ENCODE results near the gene HNRNPF.
A peak's percentile ranks its signal among the peaks of the same experiment; 100 is the strongest.

HNRNPF gene

DNA sequence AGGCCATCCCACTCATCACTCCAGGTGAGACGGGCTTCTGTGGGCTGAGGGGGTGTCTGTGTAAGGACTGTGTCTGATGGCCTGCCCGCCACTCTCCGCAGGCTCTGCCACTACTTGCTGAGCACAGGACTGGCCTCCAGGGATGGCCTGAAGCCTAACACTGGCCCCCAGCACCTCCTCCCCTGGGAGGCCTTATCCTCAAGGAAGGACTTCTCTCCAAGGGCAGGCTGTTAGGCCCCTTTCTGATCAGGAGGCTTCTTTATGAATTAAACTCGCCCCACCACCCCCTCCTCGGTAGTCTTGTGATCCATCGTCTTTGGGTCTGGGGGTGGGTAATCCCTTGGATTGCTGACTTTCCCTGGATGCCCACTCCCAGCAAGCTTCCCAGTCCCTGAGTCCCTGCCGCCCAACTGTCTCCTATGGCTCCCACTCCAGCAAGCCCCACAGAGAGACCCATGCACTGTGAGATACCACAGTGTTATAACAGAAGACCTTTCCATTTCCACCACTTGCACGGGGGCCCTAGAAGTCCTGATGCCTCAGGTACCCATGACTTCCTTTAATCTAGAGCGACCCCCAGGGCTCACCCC, 32.8 kb downstream of the HNRNPF start:
- DNase-seq (ENCODE audit: low spot score) = no peak

DNA sequence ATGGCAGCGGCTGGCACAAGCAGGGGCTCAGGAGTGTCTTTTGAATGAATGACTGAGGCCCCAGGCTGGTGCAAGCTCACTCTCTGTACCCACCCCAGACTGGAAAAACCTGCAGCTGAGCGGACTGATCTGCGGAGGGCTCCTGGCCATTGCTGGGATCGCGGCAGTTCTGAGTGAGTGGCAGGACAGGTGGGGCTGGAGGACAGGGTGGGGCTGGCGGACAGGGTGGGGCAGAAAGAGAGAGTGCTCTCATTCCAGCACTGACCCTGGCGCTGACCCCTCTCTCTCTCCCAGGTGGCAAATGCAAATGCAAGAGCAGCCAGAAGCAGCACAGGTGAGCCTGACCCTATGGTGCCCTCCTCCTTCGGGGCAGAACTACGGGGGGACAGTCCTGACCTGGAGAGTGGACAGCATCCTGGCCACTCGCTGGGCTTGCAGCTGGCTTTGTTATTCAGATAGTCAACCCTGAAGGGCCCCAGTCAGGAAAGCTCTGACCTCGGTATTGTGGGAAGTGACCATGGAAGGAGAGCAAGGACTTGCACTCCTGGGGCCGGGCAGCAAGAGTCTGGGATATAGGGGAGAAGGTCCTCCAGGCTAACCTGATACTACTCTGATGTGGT, 33.5 kb downstream of the HNRNPF start:
- DNase-seq (ENCODE audit: low spot score) = no peak

- no peak for DNase-seq (ENCODE audit: low spot score)
Measured at GRCh38 chr10:43374194-43374593, 34.8 kb downstream of the HNRNPF start.

- DNase-seq (ENCODE audit: low spot score) = no peak
Measured at GRCh38 chr10:43373461-43373860, 35.5 kb downstream of the HNRNPF start.

DNA sequence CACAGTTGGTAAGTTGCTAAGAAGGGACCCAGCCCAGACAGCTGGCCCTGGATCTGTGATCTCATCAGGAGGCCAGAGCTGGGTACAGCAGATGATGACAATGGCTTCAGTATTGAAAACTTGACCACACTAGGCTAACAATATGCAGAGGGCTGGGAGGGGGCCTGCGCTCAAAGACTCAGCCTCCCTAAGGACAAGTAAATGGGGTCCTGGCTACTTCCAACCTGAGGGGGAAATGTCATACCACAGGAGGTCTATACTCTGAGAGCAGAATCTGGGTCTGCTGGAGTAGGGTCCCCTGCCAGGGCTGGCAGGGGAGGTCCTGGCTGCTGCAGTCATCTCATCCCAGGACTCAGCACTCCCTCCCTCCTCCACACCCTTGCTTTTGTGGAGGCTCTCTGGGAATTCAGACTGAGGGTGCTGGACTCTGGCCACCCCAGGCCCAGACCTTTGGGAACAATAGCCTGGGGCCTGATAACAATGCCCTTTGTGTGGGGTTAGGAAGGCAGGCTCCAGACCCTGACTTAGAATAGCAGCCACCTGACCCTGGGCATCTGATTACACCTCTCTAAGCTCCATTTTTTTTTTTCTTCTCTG, 36.1 kb downstream of the HNRNPF start:
- no peak for DNase-seq (ENCODE audit: low spot score)

GRCh38 chr10:43371418-43371817, 37.6 kb downstream of the HNRNPF start, which contains the start of gene FXYD4:
Gene FXYD4, plus strand, starts transcription at chr10:43371636. Its CDS starts 2,111 bp downstream, at chr10:43373747.
- no peak for DNase-seq (ENCODE audit: low spot score)

DNA sequence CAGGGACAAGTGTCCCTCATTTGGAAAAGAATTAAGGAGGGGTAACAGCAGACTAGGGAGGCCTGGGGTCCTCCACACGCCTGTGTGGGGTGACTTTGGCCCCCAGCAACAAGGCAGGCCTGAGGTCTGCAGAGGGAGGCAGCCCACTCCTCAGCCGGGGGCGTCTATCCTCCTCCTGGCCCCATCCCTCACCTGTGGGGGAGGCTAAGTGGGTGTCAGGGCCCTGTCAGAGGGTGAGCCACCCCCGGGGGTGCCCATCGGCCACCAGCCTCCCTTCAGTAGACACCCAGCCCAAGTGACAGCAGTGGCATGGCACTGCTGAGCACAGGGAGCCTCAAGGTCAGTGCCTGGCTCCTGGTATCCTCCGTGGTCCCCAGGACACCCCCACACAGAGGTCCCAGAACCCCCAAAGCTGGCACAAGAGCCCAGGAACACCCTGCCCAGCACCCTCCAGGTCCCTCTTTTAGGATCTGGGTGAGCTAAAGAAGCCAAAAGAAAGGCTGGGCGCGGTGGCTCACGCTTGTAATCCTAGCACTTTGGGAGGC, 38.2 kb downstream of the HNRNPF start:
- DNase-seq (ENCODE audit: low spot score) = no peak

- DNase-seq (ENCODE audit: low spot score) = no peak
Measured at GRCh38 chr10:43369921-43370320, 39.1 kb downstream of the HNRNPF start.

DNA sequence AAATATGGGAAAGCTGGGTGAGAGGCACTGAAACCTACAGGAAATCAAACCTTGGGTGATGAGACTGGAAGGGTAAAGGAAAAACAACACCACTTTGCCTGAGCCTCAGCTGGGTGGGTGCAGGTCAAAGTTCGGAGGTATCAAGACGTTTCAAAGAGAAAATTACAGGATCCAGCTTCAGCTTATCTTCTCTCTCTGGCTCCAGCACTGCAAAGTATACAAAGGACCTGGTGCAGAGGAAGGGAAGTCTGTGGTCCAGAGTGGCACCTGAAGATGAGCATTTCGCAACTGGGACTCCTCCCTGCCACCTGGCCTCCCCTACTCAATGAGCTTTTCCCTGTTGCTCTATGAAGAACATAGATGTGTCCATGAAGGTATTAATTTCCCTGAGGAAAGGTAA, 44.0 kb downstream of the HNRNPF start:
- DNase-seq (ENCODE audit: low spot score) = no peak

GRCh38 chr10:43362191-43362839, 46.7 kb downstream of the HNRNPF start:
- peak; percentile 97 for DNase-seq (ENCODE audit: low spot score)

DNA sequence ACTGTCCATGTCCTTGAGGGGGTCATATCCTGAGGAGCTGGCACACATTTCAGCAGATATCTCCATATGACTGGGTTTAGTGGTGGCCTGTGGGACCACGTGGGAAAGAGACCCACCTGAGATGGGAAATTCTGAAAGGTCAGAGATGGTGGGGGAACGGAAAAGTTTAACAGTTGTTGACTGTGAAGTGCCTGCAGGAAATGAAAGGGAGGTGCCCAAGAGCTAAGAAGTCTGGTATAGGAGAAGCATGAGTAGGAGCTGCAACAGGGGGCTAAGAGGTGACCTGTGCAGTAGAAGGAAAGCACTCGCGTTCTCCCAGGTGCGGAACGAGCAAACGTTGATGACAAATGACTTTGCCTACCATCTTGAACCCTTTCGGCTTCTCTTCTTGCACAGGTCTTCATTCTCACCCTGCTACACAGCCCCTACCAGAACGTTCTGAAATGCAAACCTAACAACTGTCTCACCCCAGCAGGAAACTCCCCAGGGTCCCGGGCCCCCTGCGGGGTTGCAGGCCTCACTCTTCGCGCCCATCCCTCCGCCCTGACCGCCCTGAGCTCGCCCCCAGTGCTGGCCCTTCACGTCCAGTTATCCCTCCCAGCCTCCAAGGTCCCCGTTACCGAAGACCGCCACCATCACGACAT, 47.3 kb downstream of the HNRNPF start:
- no peak for DNase-seq (ENCODE audit: low spot score)

GRCh38 chr10:43360086-43360485, 48.9 kb downstream of the HNRNPF start:
- DNase-seq (ENCODE audit: low spot score) = no peak

- DNase-seq (ENCODE audit: low spot score) = no peak
Measured at GRCh38 chr10:43355749-43356371, 53.1 kb downstream of the HNRNPF start.

- no peak for DNase-seq (ENCODE audit: low spot score)
Measured at GRCh38 chr10:43354879-43355380, 54.1 kb downstream of the HNRNPF start.

- no peak for DNase-seq (ENCODE audit: low spot score)
Measured at GRCh38 chr10:43354330-43354635, 54.7 kb downstream of the HNRNPF start.

GRCh38 chr10:43353495-43354329, 55.3 kb downstream of the HNRNPF start:
- no peak for DNase-seq (ENCODE audit: low spot score)

- no peak for DNase-seq (ENCODE audit: low spot score)
Measured at GRCh38 chr10:43352951-43353350, 56.0 kb downstream of the HNRNPF start.

DNA sequence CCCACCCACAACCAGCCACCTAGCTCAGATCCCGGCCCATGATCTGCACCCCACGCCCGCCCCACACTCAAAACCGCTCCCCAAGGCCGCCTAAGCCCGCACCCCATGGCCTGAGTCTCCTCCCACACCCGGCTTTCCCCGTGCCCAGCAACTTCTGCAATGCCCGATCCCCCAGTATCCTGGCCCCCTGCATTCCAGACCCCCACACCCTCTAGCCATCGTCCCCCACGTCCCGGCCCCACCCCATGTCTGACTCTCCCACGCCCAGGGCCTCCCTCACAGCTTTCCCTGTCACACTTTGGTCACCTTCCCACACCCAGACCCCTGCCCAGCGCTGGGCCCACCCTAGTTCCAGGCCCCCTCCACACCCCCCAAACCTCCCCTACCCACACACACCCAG, 57.7 kb downstream of the HNRNPF start:
- DNase-seq (ENCODE audit: low spot score) = no peak

DNA sequence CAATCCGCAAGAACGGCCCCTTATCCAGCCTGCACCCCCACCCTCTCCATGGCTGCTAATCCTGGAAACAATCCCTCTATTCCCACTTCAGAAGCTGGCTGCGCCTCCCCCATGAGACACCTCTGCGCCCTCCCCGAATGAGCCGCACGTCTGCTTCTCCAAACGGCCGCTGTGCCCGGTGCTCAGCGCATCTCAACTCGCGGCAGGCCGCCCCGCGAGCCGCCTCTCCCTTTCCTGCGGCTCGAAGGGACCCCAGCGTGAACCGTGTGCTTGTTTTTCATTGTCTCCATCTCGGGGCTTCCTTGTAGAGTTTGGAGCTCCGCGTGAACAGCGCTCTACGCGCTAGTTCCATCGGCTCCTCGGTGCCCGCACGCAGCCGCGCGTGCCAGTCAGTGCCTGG, 58.3 kb downstream of the HNRNPF start:
- no peak for DNase-seq (ENCODE audit: low spot score)

DNA sequence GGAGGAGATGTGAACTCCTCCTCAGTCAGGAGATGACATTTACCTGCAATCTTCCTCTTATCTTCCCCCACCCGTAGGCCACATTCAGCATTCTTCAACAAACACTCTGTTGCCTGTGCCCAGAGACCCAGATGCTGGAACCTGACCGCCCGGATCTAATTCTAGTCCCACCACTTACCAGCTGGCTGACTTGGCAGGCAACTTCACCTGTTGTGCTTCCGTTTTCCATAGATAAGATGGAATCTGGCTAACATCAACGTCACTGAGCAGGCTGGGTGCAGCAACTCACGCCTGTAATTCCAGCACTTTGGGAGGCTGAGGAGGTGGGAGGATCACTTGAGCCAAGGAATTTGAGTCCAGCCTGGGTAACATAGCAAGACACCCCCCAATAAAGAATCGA, 58.8 kb downstream of the HNRNPF start:
- no peak for DNase-seq (ENCODE audit: low spot score)
